ENCODE data around the gene GNG7.

DNA sequence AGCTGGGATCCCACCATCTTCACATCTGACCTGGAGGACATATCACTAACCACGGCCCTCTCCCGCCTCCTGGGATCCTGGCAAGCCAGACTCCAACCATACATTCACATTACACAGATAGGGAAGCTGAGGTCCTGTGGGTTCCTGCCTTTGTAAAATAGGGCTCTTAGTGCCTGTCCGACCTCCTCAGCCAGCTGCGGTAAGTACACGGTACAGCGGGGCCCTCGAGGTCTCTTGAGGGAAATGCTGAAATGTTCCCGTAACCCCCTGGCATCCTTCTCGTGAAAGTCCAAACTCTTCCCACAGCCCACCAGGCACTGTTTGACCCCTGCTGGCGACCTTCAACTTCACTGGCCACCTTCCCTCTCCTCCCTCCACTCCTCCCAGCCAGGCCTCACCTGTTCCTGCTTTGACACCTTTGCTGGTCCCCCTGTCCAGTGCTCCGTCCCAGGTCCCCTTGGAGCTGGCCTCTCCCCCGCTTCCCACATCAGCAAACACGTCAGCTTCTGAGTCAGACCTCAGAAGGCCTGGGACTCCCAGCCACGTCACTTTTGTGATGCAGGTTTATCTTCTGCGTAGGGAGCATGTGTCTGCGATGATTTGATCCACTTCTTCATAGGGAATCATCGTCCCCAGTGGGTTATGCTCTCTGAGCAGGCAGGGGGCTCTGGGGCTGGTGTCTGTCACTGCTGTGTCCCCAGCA, 8.8 kb upstream of the GNG7 start:
- TF ChIP-seq ARNTL (CRISPR knock-in tag; IDR thresholded peaks at IDR 0.05; ENCODE audit: borderline replicate concordance, low read depth) (no peak), TOX (CRISPR knock-in tag; IDR thresholded peaks at IDR 0.05; ENCODE audit: borderline replicate concordance) (no peak), ZFP3 (CRISPR knock-in tag; IDR thresholded peaks at IDR 0.05) (no peak), BACH2 (CRISPR knock-in tag; IDR thresholded peaks at IDR 0.05; ENCODE audit: borderline replicate concordance) (no peak), RARB (CRISPR knock-in tag; IDR thresholded peaks at IDR 0.05) (no peak), TCF4 (CRISPR knock-in tag; IDR thresholded peaks at IDR 0.05; ENCODE audit: borderline replicate concordance) (no peak), SNAI2 (CRISPR knock-in tag; IDR thresholded peaks at IDR 0.05) (no peak), OSR1 (CRISPR knock-in tag; IDR thresholded peaks at IDR 0.05) (no peak), ISL1 (CRISPR knock-in tag; IDR thresholded peaks at IDR 0.05) (no peak), ZNF70 (CRISPR knock-in tag; IDR thresholded peaks at IDR 0.05) (no peak), GLIS3 (CRISPR knock-in tag; IDR thresholded peaks at IDR 0.05) (no peak), CSDC2 (CRISPR knock-in tag; IDR thresholded peaks at IDR 0.05) (no peak)
- TF ChIP-seq, protein P1, sequence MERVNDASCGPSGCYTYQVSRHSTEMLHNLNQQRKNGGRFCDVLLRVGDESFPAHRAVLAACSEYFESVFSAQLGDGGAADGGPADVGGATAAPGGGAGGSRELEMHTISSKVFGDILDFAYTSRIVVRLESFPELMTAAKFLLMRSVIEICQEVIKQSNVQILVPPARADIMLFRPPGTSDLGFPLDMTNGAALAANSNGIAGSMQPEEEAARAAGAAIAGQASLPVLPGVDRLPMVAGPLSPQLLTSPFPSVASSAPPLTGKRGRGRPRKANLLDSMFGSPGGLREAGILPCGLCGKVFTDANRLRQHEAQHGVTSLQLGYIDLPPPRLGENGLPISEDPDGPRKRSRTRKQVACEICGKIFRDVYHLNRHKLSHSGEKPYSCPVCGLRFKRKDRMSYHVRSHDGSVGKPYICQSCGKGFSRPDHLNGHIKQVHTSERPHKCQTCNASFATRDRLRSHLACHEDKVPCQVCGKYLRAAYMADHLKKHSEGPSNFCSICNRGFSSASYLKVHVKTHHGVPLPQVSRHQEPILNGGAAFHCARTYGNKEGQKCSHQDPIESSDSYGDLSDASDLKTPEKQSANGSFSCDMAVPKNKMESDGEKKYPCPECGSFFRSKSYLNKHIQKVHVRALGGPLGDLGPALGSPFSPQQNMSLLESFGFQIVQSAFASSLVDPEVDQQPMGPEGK (CRISPR knock-in tag; IDR thresholded peaks at IDR 0.05; ENCODE audit: borderline replicate concordance) = no peak
- TF ChIP-seq, protein P2, sequence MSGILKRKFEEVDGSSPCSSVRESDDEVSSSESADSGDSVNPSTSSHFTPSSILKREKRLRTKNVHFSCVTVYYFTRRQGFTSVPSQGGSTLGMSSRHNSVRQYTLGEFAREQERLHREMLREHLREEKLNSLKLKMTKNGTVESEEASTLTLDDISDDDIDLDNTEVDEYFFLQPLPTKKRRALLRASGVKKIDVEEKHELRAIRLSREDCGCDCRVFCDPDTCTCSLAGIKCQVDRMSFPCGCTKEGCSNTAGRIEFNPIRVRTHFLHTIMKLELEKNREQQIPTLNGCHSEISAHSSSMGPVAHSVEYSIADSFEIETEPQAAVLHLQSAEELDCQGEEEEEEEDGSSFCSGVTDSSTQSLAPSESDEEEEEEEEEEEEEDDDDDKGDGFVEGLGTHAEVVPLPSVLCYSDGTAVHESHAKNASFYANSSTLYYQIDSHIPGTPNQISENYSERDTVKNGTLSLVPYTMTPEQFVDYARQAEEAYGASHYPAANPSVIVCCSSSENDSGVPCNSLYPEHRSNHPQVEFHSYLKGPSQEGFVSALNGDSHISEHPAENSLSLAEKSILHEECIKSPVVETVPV (CRISPR knock-in tag; IDR thresholded peaks at IDR 0.05) = no peak
